Upper lobe of left lung (tissue), 4 donors: ENCODE results near the gene FAF1.

ENCODE experiments used
- POLR2AphosphoS5 ChIP-seq, 2 donors: sonication (generic); formaldehyde crosslinking; IDR thresholded peaks; one replicate each; pipeline ENCODE4 v1.5.1; 2017; ENCODE audit warnings: antibody characterized with exemption in 2 of 2
- TF ChIP-seq, protein P1 (sequence below), 6 experiments: fragments of 450-650 bp in 4 of 6; fragments of 200-600 bp in 2 of 6; sonication (generic) in 2 of 6; IDR thresholded peaks; one replicate each; pipeline ENCODE4 v1.5.1; 2016 to 2019; ENCODE audit warnings: antibody characterized with exemption in 6 of 6

DNA sequence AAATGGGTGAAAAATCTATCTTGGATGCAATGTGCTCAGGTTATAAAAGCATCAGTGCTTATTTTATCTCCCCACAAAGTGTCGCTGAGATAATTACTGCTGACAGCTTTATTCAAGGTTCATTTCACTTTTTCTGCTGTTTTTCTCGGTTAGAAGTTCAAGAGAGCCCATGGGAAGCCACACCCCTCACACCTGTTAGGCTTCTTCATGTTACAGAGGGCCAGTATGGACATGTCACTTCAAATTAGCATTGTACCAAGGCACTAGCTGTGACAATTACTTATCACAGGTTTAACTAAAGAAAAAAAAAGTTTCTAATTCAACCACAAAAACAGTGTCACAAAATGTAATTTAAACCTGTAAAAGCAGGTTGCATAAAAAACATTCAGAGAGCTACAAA, 349.5 kb downstream of the FAF1 start:
- TF ChIP-seq, protein P1, sequence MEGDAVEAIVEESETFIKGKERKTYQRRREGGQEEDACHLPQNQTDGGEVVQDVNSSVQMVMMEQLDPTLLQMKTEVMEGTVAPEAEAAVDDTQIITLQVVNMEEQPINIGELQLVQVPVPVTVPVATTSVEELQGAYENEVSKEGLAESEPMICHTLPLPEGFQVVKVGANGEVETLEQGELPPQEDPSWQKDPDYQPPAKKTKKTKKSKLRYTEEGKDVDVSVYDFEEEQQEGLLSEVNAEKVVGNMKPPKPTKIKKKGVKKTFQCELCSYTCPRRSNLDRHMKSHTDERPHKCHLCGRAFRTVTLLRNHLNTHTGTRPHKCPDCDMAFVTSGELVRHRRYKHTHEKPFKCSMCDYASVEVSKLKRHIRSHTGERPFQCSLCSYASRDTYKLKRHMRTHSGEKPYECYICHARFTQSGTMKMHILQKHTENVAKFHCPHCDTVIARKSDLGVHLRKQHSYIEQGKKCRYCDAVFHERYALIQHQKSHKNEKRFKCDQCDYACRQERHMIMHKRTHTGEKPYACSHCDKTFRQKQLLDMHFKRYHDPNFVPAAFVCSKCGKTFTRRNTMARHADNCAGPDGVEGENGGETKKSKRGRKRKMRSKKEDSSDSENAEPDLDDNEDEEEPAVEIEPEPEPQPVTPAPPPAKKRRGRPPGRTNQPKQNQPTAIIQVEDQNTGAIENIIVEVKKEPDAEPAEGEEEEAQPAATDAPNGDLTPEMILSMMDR (IDR thresholded peaks at IDR 0.05) = no peak
- TF ChIP-seq POLR2AphosphoS5 (IDR thresholded peaks at IDR 0.05) = no peak
